ENCODE data around the gene POU5F2.

The POU5F2 gene

GRCh38 chr5:93741136-93741811, at the start of gene POU5F2:
Gene POU5F2, minus strand, starts transcription at chr5:93741600. Its CDS starts 37 bp downstream, at chr5:93741563.
- DNase-seq, result no peak

DNA sequence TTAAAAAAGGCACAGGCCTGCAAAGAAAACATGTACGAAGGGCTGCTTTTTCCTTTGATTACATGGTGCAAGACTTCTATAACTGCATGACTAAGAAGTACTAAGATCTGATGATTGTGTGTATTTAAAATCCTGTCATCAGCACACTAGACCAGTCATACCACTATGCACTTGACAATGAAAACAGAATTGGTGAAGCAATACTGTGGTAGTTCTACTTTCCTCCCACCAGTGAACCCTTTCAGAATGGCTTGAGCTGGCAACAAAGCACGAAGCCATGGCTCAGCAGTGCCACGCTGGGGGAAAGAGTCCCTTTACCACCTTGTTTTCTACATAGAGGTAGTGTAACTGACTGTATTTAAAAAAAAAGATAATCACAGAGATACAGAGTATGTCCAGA, 49.0 kb upstream of the POU5F2 start:
- no peak for DNase-seq

DNA sequence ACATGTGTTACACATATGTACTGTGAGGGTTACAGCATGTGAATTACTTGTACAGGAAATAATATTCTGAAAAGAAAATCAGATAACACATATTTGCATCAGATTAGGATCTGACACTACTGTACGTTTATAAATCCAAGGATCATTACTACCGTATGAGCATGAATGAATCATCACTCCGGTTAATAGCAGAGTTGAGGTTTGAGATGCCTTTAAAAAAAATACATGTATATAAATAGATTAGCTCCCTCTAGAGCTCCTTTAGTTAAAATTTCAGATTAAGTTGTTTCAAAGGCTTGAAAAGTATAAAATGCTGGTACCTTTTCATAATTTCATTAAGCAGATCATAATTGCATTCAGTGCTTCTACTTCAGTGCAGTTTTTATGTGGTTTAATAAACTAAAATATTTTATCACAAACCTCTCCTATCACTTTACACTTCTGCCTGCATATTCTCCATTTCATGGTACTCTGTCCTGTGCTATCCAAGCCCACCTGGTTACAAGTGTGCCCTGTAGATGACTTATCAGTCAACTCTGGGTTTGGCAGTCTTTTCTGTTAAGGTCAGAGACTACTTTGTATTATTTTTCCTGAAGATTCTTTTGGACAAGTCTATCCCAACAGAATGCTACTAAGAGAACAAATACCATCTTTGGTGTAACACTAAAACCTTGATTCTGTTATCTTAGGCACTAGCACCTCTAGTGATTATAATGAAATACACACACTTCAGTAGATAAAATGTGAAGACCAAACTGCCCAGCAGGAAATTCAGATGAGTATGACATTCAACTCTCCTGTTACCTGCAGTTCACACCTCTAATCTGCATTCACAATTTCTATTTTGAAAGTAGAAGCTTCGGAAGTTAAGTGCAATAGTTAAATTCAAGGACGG, 48.0 kb upstream of the POU5F2 start:
- DNase-seq, result no peak

- DNase-seq, result no peak
Observed at GRCh38 chr5:93787598-93787997, 46.2 kb upstream of the POU5F2 start.

DNA sequence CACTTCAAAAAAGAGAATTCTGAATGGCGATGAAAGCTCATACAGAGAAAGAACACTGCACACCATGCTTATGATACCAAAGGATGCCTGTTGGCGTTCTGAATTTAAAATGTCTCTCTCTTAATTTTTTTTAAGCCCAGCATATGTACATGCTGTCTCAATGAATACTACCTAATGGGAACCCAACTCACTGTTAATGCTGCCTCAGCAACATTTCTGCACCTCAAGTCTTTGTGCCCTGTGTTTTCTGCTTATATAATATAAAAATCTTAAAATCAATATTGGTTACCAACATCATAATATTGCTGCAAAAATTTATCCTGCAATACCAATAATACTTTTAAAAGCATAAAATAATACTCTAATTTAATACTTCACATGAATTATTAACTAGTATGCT, 44.1 kb upstream of the POU5F2 start:
- DNase-seq, result no peak

- DNase-seq, result no peak
Observed at GRCh38 chr5:93782978-93783377, 41.6 kb upstream of the POU5F2 start.

DNA sequence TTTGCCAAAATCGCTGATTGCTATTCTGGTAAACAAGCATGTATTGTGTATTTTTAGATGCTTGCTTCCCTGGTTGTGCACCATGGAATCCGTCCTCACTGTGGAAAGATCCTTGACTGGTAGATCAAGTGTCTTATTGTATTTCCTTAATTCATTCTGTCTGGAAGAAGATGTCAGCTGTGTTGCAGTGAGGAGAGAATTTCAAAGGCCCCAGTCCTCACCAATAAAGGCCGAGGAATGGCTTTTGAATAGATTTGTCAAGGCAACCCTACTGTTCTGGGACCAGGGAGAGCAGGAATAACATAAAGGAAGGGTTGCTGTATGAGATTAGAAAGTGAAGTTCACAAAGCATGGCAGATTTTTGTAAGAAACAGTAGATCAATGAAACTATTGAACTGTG, 36.2 kb upstream of the POU5F2 start:
- DNase-seq, result no peak

- no peak for DNase-seq
Observed at GRCh38 chr5:93756372-93756771, 15.0 kb upstream of the POU5F2 start.

DNA sequence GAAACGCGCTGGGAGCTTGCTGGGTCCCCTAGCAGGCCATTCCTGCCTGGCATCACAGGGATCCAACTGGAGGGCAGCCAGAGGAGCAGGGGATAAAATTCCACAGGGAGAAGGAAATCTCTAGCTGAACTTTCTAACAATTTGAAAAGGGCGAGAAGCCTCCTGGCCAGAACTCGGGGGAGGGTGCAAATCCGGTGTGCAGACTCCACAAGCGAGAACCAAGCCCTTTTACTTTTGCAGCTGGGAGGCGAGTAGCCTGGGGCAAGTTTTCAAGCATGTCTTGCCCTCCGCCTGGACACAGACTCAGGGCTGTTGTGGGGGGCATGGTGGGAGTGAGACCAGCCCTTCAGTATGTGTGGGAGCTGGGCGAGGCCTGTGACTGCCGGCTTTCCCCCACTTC, 14.3 kb upstream of the POU5F2 start:
- DNase-seq, result no peak

GRCh38 chr5:93748875-93749397, 7.5 kb upstream of the POU5F2 start:
- no peak for DNase-seq

GRCh38 chr5:93746406-93747056, 5.1 kb upstream of the POU5F2 start:
- no peak for DNase-seq

- DNase-seq, result no peak
Observed at GRCh38 chr5:93736284-93736683, 5.1 kb downstream of the POU5F2 start.

DNA sequence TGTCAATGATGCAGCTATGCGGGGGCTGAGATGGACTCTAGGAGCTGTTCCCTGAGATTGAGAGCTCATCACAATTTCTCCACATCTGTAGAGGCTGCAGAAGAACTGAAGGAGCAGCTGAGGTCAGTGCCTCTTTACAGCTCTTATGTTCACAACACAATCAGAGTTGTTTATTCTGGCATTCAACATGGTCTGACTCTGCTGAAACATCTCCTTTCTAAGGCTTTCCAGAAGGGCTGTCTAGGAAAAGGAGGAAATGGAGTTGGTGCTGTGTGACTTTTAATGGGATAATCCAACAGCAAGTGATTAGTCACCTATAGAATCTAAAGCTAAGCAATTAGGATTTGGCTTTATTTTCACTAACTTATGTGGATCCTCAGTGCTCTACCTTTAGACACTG, 6.0 kb downstream of the POU5F2 start:
- no peak for DNase-seq

- DNase-seq, result no peak
Observed at GRCh38 chr5:93731987-93732386, 9.4 kb downstream of the POU5F2 start.

DNA sequence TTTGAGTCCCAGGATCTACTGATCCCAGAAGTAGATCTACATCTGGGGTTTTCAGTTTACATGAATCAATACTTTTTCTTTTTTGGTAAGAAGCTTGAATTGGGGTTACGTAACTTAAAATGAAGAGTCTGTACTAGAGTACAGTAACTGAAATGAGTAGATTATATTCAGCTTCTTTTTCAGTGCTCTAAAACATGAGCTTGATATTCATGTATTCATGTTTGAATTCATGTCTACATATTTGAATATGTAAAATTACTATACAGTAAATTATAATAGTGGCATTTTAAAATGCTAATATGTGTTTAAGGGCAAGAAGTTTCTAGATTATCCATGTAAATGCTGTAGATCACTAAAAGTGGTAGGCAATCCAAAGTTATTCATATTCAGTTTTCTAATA, 14.8 kb downstream of the POU5F2 start:
- DNase-seq, result no peak

DNA sequence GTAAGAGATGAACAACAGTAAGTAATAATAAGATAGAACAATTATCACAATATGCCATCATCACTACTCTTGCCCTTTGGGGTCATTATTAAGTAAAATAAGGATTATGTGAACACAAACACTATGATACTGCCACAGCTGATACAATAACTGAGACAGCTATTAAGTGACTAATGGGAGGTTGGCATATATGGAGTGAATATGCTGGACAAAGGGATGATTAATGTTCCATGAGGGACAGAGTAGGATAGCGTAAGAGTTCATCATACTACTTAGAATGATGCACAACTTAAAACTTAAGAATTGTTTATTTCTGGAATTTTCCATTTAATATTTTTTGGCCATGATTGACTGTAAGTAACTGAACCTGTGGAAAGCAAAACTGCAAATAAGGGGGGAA, 16.6 kb downstream of the POU5F2 start:
- DNase-seq, result no peak

GRCh38 chr5:93723681-93724080, 17.7 kb downstream of the POU5F2 start:
- DNase-seq, result no peak

DNA sequence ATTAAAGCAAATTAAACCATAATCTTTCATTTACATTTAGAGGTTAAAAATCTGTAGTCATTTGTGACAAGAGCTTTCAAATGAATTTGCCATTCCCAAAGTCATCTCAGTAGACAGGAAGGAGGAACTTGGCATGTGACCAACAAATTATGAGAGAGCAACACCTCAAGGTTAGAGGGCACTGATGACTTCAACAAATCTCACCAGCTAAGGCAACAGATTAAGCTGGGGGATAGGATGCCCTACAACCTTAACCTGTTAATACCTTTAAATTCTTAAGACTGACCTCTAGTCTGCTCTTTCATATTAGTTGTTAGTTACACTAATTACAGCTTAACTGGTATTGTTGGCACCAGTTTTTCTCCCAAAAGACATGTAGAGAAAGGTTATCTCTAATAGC, 18.4 kb downstream of the POU5F2 start:
- DNase-seq, result no peak

GRCh38 chr5:93722588-93722987, 18.8 kb downstream of the POU5F2 start:
- no peak for DNase-seq

- no peak for DNase-seq
Observed at GRCh38 chr5:93721511-93721910, 19.9 kb downstream of the POU5F2 start.

DNA sequence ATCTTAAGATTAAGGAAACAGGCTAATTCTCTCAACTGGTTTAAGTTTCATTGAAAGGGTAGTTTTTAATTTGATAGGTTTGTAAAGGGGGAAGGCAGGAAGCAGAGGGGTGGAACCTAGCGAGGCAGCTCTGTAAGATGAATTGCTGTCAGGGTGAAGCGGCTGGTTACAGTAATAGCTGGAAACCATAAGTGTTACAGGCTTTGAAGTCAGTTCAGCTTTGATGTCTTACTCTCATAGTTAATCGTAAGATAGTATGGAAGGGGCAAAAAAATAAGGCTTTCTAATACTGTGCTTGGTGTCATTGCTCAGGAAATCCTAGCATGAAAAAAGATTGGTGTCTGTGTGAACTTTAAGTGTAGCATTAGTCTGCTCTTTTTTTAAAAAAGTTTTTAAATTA, 20.3 kb downstream of the POU5F2 start:
- DNase-seq, result no peak

DNA sequence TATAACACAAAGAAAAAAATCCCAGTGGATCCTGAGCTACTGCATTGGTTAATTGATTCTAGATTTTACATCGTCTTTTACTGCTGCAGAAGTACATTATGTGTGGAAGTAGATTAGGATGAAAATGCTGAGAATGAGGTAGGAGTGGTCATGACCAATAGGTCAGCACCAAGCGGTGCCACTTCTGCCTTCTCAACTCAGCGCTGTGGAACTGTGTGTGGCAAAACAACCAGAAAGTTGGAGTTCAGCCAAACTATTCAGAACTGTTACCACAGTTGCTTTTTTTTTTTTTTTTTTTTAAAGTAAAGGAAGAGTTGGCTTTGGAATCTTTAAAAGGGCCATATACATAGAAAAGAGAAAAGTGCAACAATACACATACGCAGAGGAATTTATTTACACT, 24.2 kb downstream of the POU5F2 start:
- DNase-seq, result no peak

GRCh38 chr5:93716453-93716852, 24.9 kb downstream of the POU5F2 start:
- no peak for DNase-seq

DNA sequence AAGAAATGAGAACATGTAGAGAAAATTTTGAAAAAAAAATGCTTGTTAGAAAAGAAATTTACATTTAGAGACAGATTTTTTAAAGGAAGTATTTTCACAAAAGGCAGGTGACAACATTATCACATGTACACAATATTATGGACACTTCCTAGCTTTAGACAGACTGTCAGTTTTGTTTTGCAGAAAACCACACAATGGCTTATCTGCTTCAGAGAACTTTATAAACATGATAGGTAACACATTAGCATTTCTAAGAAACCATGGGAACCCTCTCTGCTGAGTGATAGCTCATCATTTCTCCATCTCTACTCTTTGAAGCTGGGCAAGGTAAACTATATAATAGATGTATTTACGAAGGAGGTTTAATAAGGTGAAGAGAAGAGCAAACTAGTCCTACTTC, 25.6 kb downstream of the POU5F2 start:
- DNase-seq, result no peak

Data from stimulated activated CD4-positive, alpha-beta T cell treated with anti-CD3 and anti-CD28 coated beads, Interleukin-2, amount 100 ng/mL, for 24 hours (primary cell).